SK-N-SH (cell line): ENCODE results near the gene ASB11. TPM values are rescaled to one million over a fixed set of nuclear protein-coding genes. Genes with fewer than 3 reads are reported as not detected.

ENCODE experiments used
- CTCF ChIA-PET: fragments of 300-600, 350-600 bp; formaldehyde crosslinking; extraction: SDS; loops from one replicate; lab custom pipeline; 2021; lab: Yijun Ruan, JAX
- POLR2A ChIA-PET: fragments of 350-600 bp; sonication (Branson Sonifier 250); formaldehyde crosslinking; extraction: SDS; loops from one replicate; lab custom pipeline; 2020; ENCODE audit warnings: antibody characterized with exemption, inconsistent platforms; lab: Yijun Ruan, JAX
- DNase-seq: peaks from one replicate; pipeline ENCODE4 v3.0.0; 2012
- H2AFZ ChIP-seq: fragments of 200-600 bp; sonication (generic); 2 replicates; pipeline ENCODE4 v1.8.1; 2016; ENCODE audit warnings: antibody characterized with exemption, mild to moderate bottlenecking, low read depth
- H3F3A ChIP-seq: fragments of 200-600 bp; sonication (generic); replicated peaks from 2 replicates; pipeline ENCODE3; 2016; ENCODE audit warnings: antibody characterized with exemption, mild to moderate bottlenecking; ENCODE audit not compliant: insufficient read depth
- H3K27ac ChIP-seq, 2 experiments: fragments of 200-500 bp in 1 of 2; fragments of 200-600 bp in 1 of 2; sonication (Bioruptor generic) in 1 of 2; sonication (generic), shearing (Covaris generic) in 1 of 2; 2 replicates each; pipeline versions ENCODE4 v1.5.1 to v1.6.1; 2014 to 2016; ENCODE audit warnings: low read depth in 2 of 2, inconsistent platforms in 1 of 2, low read length in 1 of 2, mild to moderate bottlenecking in 1 of 2, mixed read lengths in 1 of 2
- H3K27me3 ChIP-seq: fragments of 200-600 bp; sonication (generic), shearing (Covaris generic); 2 replicates; pipeline ENCODE4 v1.6.1; 2016; ENCODE audit warnings: mixed run types; ENCODE audit not compliant: insufficient read depth
- H3K36me3 ChIP-seq, 2 experiments: fragments of 200-500 bp in 1 of 2; fragments of 200-600 bp in 1 of 2; sonication (Bioruptor generic) in 1 of 2; sonication (generic) in 1 of 2; replicated peaks in 1 of 2; 2 replicates each; pipeline versions ENCODE3 to v1.5.1; 2014 to 2016; ENCODE audit warnings: low read length in 1 of 2, mild to moderate bottlenecking in 1 of 2; ENCODE audit not compliant: insufficient read depth in 2 of 2, control insufficient read depth in 1 of 2
- H3K4me1 ChIP-seq, 2 experiments: fragments of 200-500 bp in 1 of 2; fragments of 200-600 bp in 1 of 2; sonication (Bioruptor generic) in 1 of 2; sonication (generic), shearing (Covaris generic) in 1 of 2; 2 replicates each; pipeline versions ENCODE4 v1.5.1 to v1.6.1; 2014 to 2016; ENCODE audit warnings: low read depth in 1 of 2, low read length in 1 of 2, mixed run types in 1 of 2; ENCODE audit not compliant: insufficient read depth in 2 of 2, control insufficient read depth in 1 of 2
- H3K4me2 ChIP-seq: fragments of 200-600 bp; sonication (generic), shearing (Covaris generic); 2 replicates; pipeline ENCODE4 v1.6.1; 2017; ENCODE audit warnings: mixed run types
- H3K4me3 ChIP-seq, 2 experiments: fragments of 200-500 bp in 1 of 2; fragments of 200-600 bp in 1 of 2; sonication (Bioruptor generic) in 1 of 2; sonication (generic), shearing (Covaris generic) in 1 of 2; 2 replicates each; pipeline versions ENCODE4 v1.5.1 to v1.8.1; 2014 to 2016; ENCODE audit warnings: low read depth in 2 of 2, inconsistent platforms in 1 of 2, low read length in 1 of 2, mild to moderate bottlenecking in 1 of 2, mixed read lengths in 1 of 2, moderate library complexity in 1 of 2
- H3K79me2 ChIP-seq: fragments of 200-600 bp; sonication (generic); 2 replicates; pipeline ENCODE4 v1.8.1; 2017; ENCODE audit warnings: mild to moderate bottlenecking; ENCODE audit not compliant: insufficient read depth
- H3K9ac ChIP-seq: fragments of 200-600 bp; sonication (generic); 2 replicates; pipeline ENCODE4 v1.6.1; 2017; ENCODE audit warnings: mixed run types
- H3K9me2 ChIP-seq: fragments of 200-600 bp; sonication (generic); 2 replicates; pipeline ENCODE4 v1.6.1; 2017; ENCODE audit warnings: mixed run types
- H3K9me3 ChIP-seq: fragments of 200-600 bp; sonication (generic); 2 replicates; pipeline ENCODE4 v1.6.1; 2017; ENCODE audit warnings: mixed run types, mild to moderate bottlenecking, moderate library complexity
- H4K20me1 ChIP-seq: fragments of 200-600 bp; sonication (generic); 2 replicates; pipeline ENCODE4 v1.6.1; 2017; ENCODE audit warnings: mild to moderate bottlenecking, mixed run types; ENCODE audit not compliant: insufficient read depth
- CHD2 ChIP-seq: fragments of 150-350 bp; IDR thresholded peaks from 2 replicates; pipeline ENCODE4 v1.6.1; 2018; ENCODE audit warnings: low read length; ENCODE audit not compliant: partially characterized antibody
- EP300 ChIP-seq, 2 experiments: IDR thresholded peaks; 2 replicates each; pipeline versions ENCODE4 v1.4.0 to v1.6.1; 2012; ENCODE audit warnings: borderline replicate concordance in 1 of 2, low read depth in 1 of 2, low read length in 1 of 2
- EZH2phosphoT487 ChIP-seq: fragments of 200-600 bp; sonication (generic); IDR thresholded peaks from 2 replicates; pipeline ENCODE4 v1.6.1; 2017; ENCODE audit warnings: low read depth, mixed run types, mild to moderate bottlenecking, antibody characterized with exemption, moderate library complexity, borderline replicate concordance
- FOXJ3 ChIP-seq: sonication (generic); formaldehyde crosslinking; IDR thresholded peaks from 2 replicates; pipeline ENCODE4 v1.5.1; 2020; ENCODE audit warnings: mild to moderate bottlenecking, missing genetic modification reagents
- GABPA ChIP-seq: IDR thresholded peaks from 2 replicates; pipeline ENCODE4 v1.4.0; 2012; ENCODE audit warnings: low read depth, mild to moderate bottlenecking
- MXI1 ChIP-seq: IDR thresholded peaks from 2 replicates; pipeline ENCODE4 v1.6.1; 2012; ENCODE audit warnings: mild to moderate bottlenecking, low read depth, low read length, improper control_type of control experiment
- NFIC ChIP-seq: IDR thresholded peaks from 2 replicates; pipeline ENCODE4 v1.4.0; 2012; ENCODE audit warnings: borderline replicate concordance
- NRF1 ChIP-seq: IDR thresholded peaks from 2 replicates; pipeline ENCODE4 v1.6.1; 2012; ENCODE audit warnings: low read depth, mild to moderate bottlenecking, low read length
- RAD21 ChIP-seq: IDR thresholded peaks from 2 replicates; pipeline ENCODE4 v1.6.1; 2012; ENCODE audit warnings: mild to moderate bottlenecking, low read length
- RCOR1 ChIP-seq: fragments of 150-350 bp; IDR thresholded peaks from 2 replicates; pipeline ENCODE4 v1.6.1; 2017; ENCODE audit warnings: antibody characterized with exemption, low read length
- REST ChIP-seq: IDR thresholded peaks from 2 replicates; pipeline ENCODE4 v1.6.1; 2012; ENCODE audit warnings: mild to moderate bottlenecking, low read depth, low read length, moderate library complexity
- RFX5 ChIP-seq: IDR thresholded peaks from 2 replicates; pipeline ENCODE4 v1.6.1; 2012; ENCODE audit warnings: mild to moderate bottlenecking, improper control_type of control experiment, low read length
- RXRA ChIP-seq: IDR thresholded peaks from 2 replicates; pipeline ENCODE4 v1.4.0; 2012; ENCODE audit warnings: low read depth, mild to moderate bottlenecking, borderline replicate concordance
- SIN3A ChIP-seq: IDR thresholded peaks from 2 replicates; pipeline ENCODE4 v1.6.1; 2012; ENCODE audit warnings: low read depth, mild to moderate bottlenecking, low read length, moderate library complexity, borderline replicate concordance
- TCF12 ChIP-seq: IDR thresholded peaks from 2 replicates; pipeline ENCODE4 v1.4.0; 2012
- ZBTB33 ChIP-seq: IDR thresholded peaks from 2 replicates; pipeline ENCODE4 v1.4.0; 2012; ENCODE audit warnings: low read depth, borderline replicate concordance
- WGBS: methylation state at CpG from one replicate; pipeline ENCODE4 v1.1.6; 2017; ENCODE audit warnings: low lambda C conversion rate; 5-methylcytosine and 5-hydroxymethylcytosine counted together
- polyA plus RNA-seq, 3 experiments: library from polyadenylated mRNA; depleted of rRNA; stranded (reverse); fragments of >200 nt; gene quantifications; 2 replicates each; pipeline ENCODE4 v1.2.3, GENCODE V29; 2012

The ASB11 gene
- polyA plus RNA-seq, 1 of the 3 experiments (the other 2 are of a cell fraction), result not detected

GRCh38 chrX:15322472-15322871 lies 7.0 kb upstream of the ASB11 start:
- no peaks in the 10 kb centered on the region for H3K9me3 ChIP-seq
- H3K4me1 ChIP-seq, result no peaks in the 10 kb centered on the region
- no peak overlapping the region for H3K9ac ChIP-seq
- no peak overlapping the region for H3K27ac ChIP-seq
- no peak overlapping the region for H2AFZ ChIP-seq
- CTCF ChIA-PET, result no interaction called here
- TF ChIP-seq MXI1 (no peak), CHD2 (no peak), FOXJ3 (CRISPR knock-in tag) (no peak), SIN3A (no peak)
- TF ChIP-seq, all 33 proteins: peak for 0
- H4K20me1 ChIP-seq, result no peaks in the 10 kb centered on the region
- no peak for DNase-seq
- no peaks in the 10 kb centered on the region for H3K79me2 ChIP-seq
- H3K9me2 ChIP-seq, result no peaks in the 10 kb centered on the region
- no peak overlapping the region for H3K4me3 ChIP-seq
- H3K27me3 ChIP-seq, result no peaks in the 10 kb centered on the region
- no peak overlapping the region for H3K4me2 ChIP-seq
- POLR2A ChIA-PET, result no interaction called here
- 43% methylated on average over 5 of the region's 5 CpGs for WGBS
- H3K36me3 ChIP-seq, result peaks cover 18 to 22% of the 10 kb centered on the region in 2 experiments
- H3F3A ChIP-seq, result no peaks in the 10 kb centered on the region

- DNase-seq, result no peak
- POLR2A ChIA-PET, result no interaction called here
- no peak for TF ChIP-seq NFIC
- no peak for TF ChIP-seq SIN3A
- no peak for TF ChIP-seq TCF12
- no peak for TF ChIP-seq ZBTB33
- TF ChIP-seq RCOR1, result no peak
- TF ChIP-seq RAD21, result no peak
- no peak for TF ChIP-seq GABPA
- TF ChIP-seq REST, result no peak
- TF ChIP-seq RFX5, result no peak
- no peak for TF ChIP-seq EP300 (IDR thresholded peaks at IDR 0.05; ENCODE audit: borderline replicate concordance in 1 of 2, low read depth in 1 of 2, low read length in 1 of 2)
- TF ChIP-seq CHD2, result no peak
- TF ChIP-seq NRF1, result no peak
- TF ChIP-seq RXRA, result no peak
- no peak for TF ChIP-seq EZH2phosphoT487
- TF ChIP-seq MXI1, result no peak
- TF ChIP-seq, all 33 proteins: peak for 0
These were observed 6.6 kb upstream of the ASB11 start for GRCh38 chrX:15322072-15322471.

More at GRCh38 chrX:15322072-15322471, 6.6 kb upstream of the ASB11 start:
- H2AFZ ChIP-seq, result no peak overlapping the region
- H3K36me3 ChIP-seq, result peaks cover 18 to 22% of the 10 kb centered on the region in 2 experiments
- no peaks in the 10 kb centered on the region for H3K79me2 ChIP-seq
- no peaks in the 10 kb centered on the region for H3K9me3 ChIP-seq
- CTCF ChIA-PET, result no interaction called here
- H3K9me2 ChIP-seq, result no peaks in the 10 kb centered on the region
- no peaks in the 10 kb centered on the region for H3F3A ChIP-seq
- H3K9ac ChIP-seq, result no peak overlapping the region
- 82% methylated on average over 3 of the region's 3 CpGs for WGBS
- H4K20me1 ChIP-seq, result no peaks in the 10 kb centered on the region
- no peak overlapping the region for H3K27ac ChIP-seq
- no peak overlapping the region for H3K4me3 ChIP-seq
- no peak overlapping the region for H3K4me2 ChIP-seq
- no peaks in the 10 kb centered on the region for H3K27me3 ChIP-seq
- no peaks in the 10 kb centered on the region for H3K4me1 ChIP-seq
